Adipocyte (in vitro differentiated cells): Measurements from ENCODE around the gene ITGBL1.

ENCODE experiments used
- DNase-seq: peaks from one replicate; pipeline ENCODE4 v3.0.0-alpha.2; 2015; ENCODE audit warnings: low read depth
- H3K27me3 ChIP-seq: replicated peaks from 2 replicates; pipeline ENCODE4 v1.7.0; 2013; ENCODE audit warnings: mild to moderate bottlenecking, low read length, moderate library complexity; ENCODE audit not compliant: control insufficient read depth, insufficient read depth
- H3K36me3 ChIP-seq: 2 replicates; pipeline ENCODE4 v1.7.0; 2013; ENCODE audit warnings: low read length, mild to moderate bottlenecking, moderate library complexity; ENCODE audit not compliant: control insufficient read depth, insufficient read depth, severe bottlenecking
- H3K4me1 ChIP-seq: 2 replicates; pipeline ENCODE4 v1.7.0; 2013; ENCODE audit warnings: mild to moderate bottlenecking, low read length, moderate library complexity; ENCODE audit not compliant: control insufficient read depth, insufficient read depth
- H3K4me3 ChIP-seq: 2 replicates; pipeline ENCODE4 v1.7.0; 2013; ENCODE audit warnings: mild to moderate bottlenecking, low read length, moderate library complexity
- H3K9ac ChIP-seq: 2 replicates; pipeline ENCODE4 v1.7.0; 2013; ENCODE audit warnings: mild to moderate bottlenecking, low read length, moderate library complexity
- H3K9me3 ChIP-seq: 2 replicates; pipeline ENCODE4 v1.7.0; 2013; ENCODE audit warnings: mild to moderate bottlenecking, low read length, moderate library complexity; ENCODE audit not compliant: control insufficient read depth

Gene ITGBL1

GRCh38 chr13:101567841-101568240 is 115.4 kb downstream of the ITGBL1 start:
- DNase-seq, result peak; percentile 61
- peaks cover 12% of the 10 kb centered on the region for H3K36me3 ChIP-seq
- H3K4me3 ChIP-seq, result no peak overlapping the region
- no peak overlapping the region for H3K9ac ChIP-seq
- no peaks in the 10 kb centered on the region for H3K9me3 ChIP-seq
- peaks cover 6% of the 10 kb centered on the region for H3K4me1 ChIP-seq
- no peaks in the 10 kb centered on the region for H3K27me3 ChIP-seq

- Histone ChIP-seq H3K27me3 (no peaks in the 10 kb centered on the region), H3K36me3 (peaks cover 20% of the 10 kb centered on the region), H3K9ac (no peak overlapping the region), H3K4me1 (peaks cover 20% of the 10 kb centered on the region), H3K9me3 (no peaks in the 10 kb centered on the region), H3K4me3 (no peak overlapping the region)
- DNase-seq, result no peak
These were observed 117.3 kb downstream of the ITGBL1 start for GRCh38 chr13:101569807-101570206.

- Histone ChIP-seq H3K4me3 (no peak overlapping the region), H3K27me3 (no peaks in the 10 kb centered on the region), H3K4me1 (peaks cover 23% of the 10 kb centered on the region), H3K9me3 (no peaks in the 10 kb centered on the region), H3K36me3 (peaks cover 23% of the 10 kb centered on the region), H3K9ac (no peak overlapping the region)
- DNase-seq, result no peak
These were observed 117.9 kb downstream of the ITGBL1 start for GRCh38 chr13:101570410-101570809.

GRCh38 chr13:101572456-101572855 is 120.0 kb downstream of the ITGBL1 start:
- peaks cover 41% of the 10 kb centered on the region for H3K4me1 ChIP-seq
- H3K9me3 ChIP-seq, result no peaks in the 10 kb centered on the region
- H3K36me3 ChIP-seq, result peaks cover 29% of the 10 kb centered on the region
- H3K27me3 ChIP-seq, result no peaks in the 10 kb centered on the region
- no peak overlapping the region for H3K4me3 ChIP-seq
- no peak overlapping the region for H3K9ac ChIP-seq
- DNase-seq, result no peak

GRCh38 chr13:101575581-101575980 is 123.1 kb downstream of the ITGBL1 start:
- H3K4me3 ChIP-seq, result no peak overlapping the region
- no peak overlapping the region for H3K9ac ChIP-seq
- H3K4me1 ChIP-seq, result peaks cover 49% of the 10 kb centered on the region
- no peaks in the 10 kb centered on the region for H3K27me3 ChIP-seq
- peak; percentile 27 for DNase-seq
- no peaks in the 10 kb centered on the region for H3K9me3 ChIP-seq
- H3K36me3 ChIP-seq, result peaks cover 22% of the 10 kb centered on the region

GRCh38 chr13:101576455-101576854 is 124.0 kb downstream of the ITGBL1 start:
- H3K4me3 ChIP-seq, result no peak overlapping the region
- H3K27me3 ChIP-seq, result no peaks in the 10 kb centered on the region
- no peaks in the 10 kb centered on the region for H3K9me3 ChIP-seq
- no peak overlapping the region for H3K9ac ChIP-seq
- peaks cover 30% of the 10 kb centered on the region for H3K36me3 ChIP-seq
- H3K4me1 ChIP-seq, result peaks cover 49% of the 10 kb centered on the region
- peak; percentile 70 for DNase-seq

- Histone ChIP-seq H3K4me3 (no peak overlapping the region), H3K4me1 (peaks cover 49% of the 10 kb centered on the region), H3K36me3 (peaks cover 35% of the 10 kb centered on the region), H3K9ac (no peak overlapping the region), H3K27me3 (no peaks in the 10 kb centered on the region), H3K9me3 (no peaks in the 10 kb centered on the region)
- DNase-seq, result peak; percentile 29
These were observed 124.5 kb downstream of the ITGBL1 start for GRCh38 chr13:101576977-101577376.

- H3K4me3 ChIP-seq, result no peak overlapping the region
- H3K4me1 ChIP-seq, result peaks cover 34% of the 10 kb centered on the region
- peak; percentile 83 for DNase-seq
- no peaks in the 10 kb centered on the region for H3K27me3 ChIP-seq
- peaks cover 53% of the 10 kb centered on the region for H3K36me3 ChIP-seq
- H3K9me3 ChIP-seq, result no peaks in the 10 kb centered on the region
- H3K9ac ChIP-seq, result no peak overlapping the region
These were observed 126.9 kb downstream of the ITGBL1 start for GRCh38 chr13:101579281-101579802.

- Histone ChIP-seq H3K27me3 (no peaks in the 10 kb centered on the region), H3K36me3 (peaks cover 81% of the 10 kb centered on the region), H3K4me1 (peaks cover 9% of the 10 kb centered on the region), H3K4me3 (no peak overlapping the region), H3K9me3 (no peaks in the 10 kb centered on the region), H3K9ac (no peak overlapping the region)
- DNase-seq, result no peak
These were observed 131.9 kb downstream of the ITGBL1 start for GRCh38 chr13:101584331-101584730.

GRCh38 chr13:101590479-101590878 is 138.0 kb downstream of the ITGBL1 start:
- no peak for DNase-seq
- H3K9me3 ChIP-seq, result peaks cover 4% of the 10 kb centered on the region
- H3K4me3 ChIP-seq, result no peak overlapping the region
- H3K36me3 ChIP-seq, result peaks cover 73% of the 10 kb centered on the region
- no peaks in the 10 kb centered on the region for H3K27me3 ChIP-seq
- H3K9ac ChIP-seq, result no peak overlapping the region
- H3K4me1 ChIP-seq, result no peaks in the 10 kb centered on the region

GRCh38 chr13:101594936-101595335 is 142.5 kb downstream of the ITGBL1 start:
- Histone ChIP-seq H3K4me1 (no peaks in the 10 kb centered on the region), H3K9me3 (peaks cover 4% of the 10 kb centered on the region), H3K9ac (no peak overlapping the region), H3K36me3 (peaks cover 52% of the 10 kb centered on the region), H3K4me3 (no peak overlapping the region), H3K27me3 (no peaks in the 10 kb centered on the region)
- DNase-seq, result no peak

- Histone ChIP-seq H3K27me3 (no peaks in the 10 kb centered on the region), H3K9ac (no peak overlapping the region), H3K36me3 (peaks cover 39% of the 10 kb centered on the region), H3K4me1 (no peaks in the 10 kb centered on the region), H3K9me3 (peaks cover 4% of the 10 kb centered on the region), H3K4me3 (no peak overlapping the region)
- DNase-seq, result no peak
These were observed 144.3 kb downstream of the ITGBL1 start for GRCh38 chr13:101596803-101597202.
